Mammary epithelial cell (primary cell): ENCODE results near the gene ERN1.

Source experiments
- CTCF ChIP-seq, 2 donors: IDR thresholded peaks in 1 of 2; conservative IDR thresholded peaks in 1 of 2; 2 replicates each; pipeline ENCODE4 v1.5.1; 2011 to 2012; ENCODE audit warnings: inconsistent platforms in 2 of 2, low read length in 2 of 2, mild to moderate bottlenecking in 2 of 2, control low read depth in 1 of 2, low read depth in 1 of 2; ENCODE audit not compliant: insufficient read depth in 1 of 2; ENCODE audit errors: extremely low read depth in 1 of 2
- EZH2 ChIP-seq: IDR thresholded peaks from 2 replicates; pipeline ENCODE4 v1.6.1; 2012; ENCODE audit warnings: low read length, inconsistent platforms, borderline replicate concordance

GRCh38 chr17:64170286-64170685 lies 40.3 kb upstream of the ERN1 start:
- TF ChIP-seq CTCF (conservative IDR thresholded peaks at IDR 0.05 in 1 of 2, IDR thresholded peaks at IDR 0.05 in 1 of 2; ENCODE audit: extremely low read depth in 1 of 2, insufficient read depth in 1 of 2, low read depth in 1 of 2, low read length in 2 of 2) (no peak), EZH2 (no peak)
